Measurements from ENCODE around the gene PKD1. TPM values are rescaled to one million over a fixed set of nuclear protein-coding genes. Genes with fewer than 3 reads are reported as not detected.

PKD1 gene
- total RNA-seq, 2 donors from 2014 or later, result 205 to 349 TPM

- Histone ChIP-seq H3K27me3 (replicated peaks; ENCODE audit: insufficient read depth) (no peaks in the 10 kb centered on the region), H3K9me3 (no peaks in the 10 kb centered on the region), H3K27ac (peak overlapping the region; percentile 66 to 86), H3K4me3 (no peak overlapping the region), H3K36me3 (no peaks in the 10 kb centered on the region), H3K4me1 (replicated peaks) (peaks cover 35% of the 10 kb centered on the region)
- no peak for DNase-seq (ENCODE audit: low spot score)
- 77% methylated on average over 16 of the region's 24 CpGs for WGBS
- intact Hi-C loops (cut with DNase I), result no loop called here
- TF ChIP-seq POLR2A (IDR thresholded peaks at IDR 0.05) (no peak), POLR2AphosphoS5 (IDR thresholded peaks at IDR 0.05) (no peak)
- TF ChIP-seq, protein P1, sequence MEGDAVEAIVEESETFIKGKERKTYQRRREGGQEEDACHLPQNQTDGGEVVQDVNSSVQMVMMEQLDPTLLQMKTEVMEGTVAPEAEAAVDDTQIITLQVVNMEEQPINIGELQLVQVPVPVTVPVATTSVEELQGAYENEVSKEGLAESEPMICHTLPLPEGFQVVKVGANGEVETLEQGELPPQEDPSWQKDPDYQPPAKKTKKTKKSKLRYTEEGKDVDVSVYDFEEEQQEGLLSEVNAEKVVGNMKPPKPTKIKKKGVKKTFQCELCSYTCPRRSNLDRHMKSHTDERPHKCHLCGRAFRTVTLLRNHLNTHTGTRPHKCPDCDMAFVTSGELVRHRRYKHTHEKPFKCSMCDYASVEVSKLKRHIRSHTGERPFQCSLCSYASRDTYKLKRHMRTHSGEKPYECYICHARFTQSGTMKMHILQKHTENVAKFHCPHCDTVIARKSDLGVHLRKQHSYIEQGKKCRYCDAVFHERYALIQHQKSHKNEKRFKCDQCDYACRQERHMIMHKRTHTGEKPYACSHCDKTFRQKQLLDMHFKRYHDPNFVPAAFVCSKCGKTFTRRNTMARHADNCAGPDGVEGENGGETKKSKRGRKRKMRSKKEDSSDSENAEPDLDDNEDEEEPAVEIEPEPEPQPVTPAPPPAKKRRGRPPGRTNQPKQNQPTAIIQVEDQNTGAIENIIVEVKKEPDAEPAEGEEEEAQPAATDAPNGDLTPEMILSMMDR (IDR thresholded peaks at IDR 0.05), result no peak
These were observed 95.5 kb downstream of the PKD1 start for GRCh38 chr16:2040041-2040786.

DNA sequence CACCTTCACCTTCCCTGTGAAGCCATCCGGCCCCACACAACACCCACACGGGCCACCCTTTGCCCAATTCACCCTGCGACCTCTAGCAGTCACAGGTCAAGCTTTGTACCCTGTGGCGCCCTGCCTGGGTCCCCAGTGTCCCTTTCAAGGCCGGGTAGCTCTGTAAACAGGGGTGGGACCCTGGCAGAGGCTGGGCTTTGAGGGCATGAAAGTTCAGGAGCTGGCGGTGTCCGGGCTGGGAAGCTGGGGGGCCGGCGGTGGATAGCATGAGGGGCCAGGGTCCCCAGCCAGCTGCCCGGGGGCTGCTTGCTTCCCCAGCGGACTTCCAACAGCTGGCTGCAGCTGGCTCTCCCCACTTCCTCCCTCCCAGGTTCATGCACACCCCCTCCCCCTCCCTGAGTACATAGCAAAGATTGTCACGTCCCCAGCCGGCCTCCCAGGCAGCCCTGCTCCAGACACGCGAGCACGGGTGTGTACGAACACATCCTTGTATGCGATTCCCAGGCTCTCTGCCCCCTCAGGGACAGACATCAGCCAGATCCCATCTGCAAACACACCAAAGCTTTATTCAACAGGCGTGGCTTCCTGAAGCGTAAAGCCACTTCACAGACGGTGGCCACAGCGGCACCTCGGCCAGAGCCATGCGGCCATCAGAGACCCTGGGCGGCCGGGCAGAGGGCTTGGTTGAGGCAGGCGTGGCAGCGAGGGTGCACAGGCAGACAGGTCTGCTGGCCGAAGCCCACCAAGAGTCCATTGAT is 96.2 kb downstream of the PKD1 start:
- Histone ChIP-seq H3K27me3 (replicated peaks; ENCODE audit: insufficient read depth) (no peaks in the 10 kb centered on the region), H3K27ac (peak overlapping the region; percentile 66 to 86), H3K4me1 (replicated peaks) (peaks cover 41% of the 10 kb centered on the region), H3K4me3 (no peak overlapping the region), H3K36me3 (no peaks in the 10 kb centered on the region), H3K9me3 (no peaks in the 10 kb centered on the region)
- peak; percentile 86 for DNase-seq (ENCODE audit: low spot score)
- 40% methylated on average over 29 of the region's 29 CpGs for WGBS
- no peak for TF ChIP-seq POLR2A (IDR thresholded peaks at IDR 0.05)
- TF ChIP-seq, protein P1 (IDR thresholded peaks at IDR 0.05), result no peak
- TF ChIP-seq POLR2AphosphoS5 (IDR thresholded peaks at IDR 0.05), result peak; percentile 87
- intact Hi-C loops (cut with DNase I), result no loop called here

MicroRNAs encoded within 50 kb of the gene (microRNA counts, 767-probe panel; counts per million panel counts)
- microRNA hsa-miR-1225-3p (431 to 1,721 counts per million in 2 donors), microRNA hsa-miR-1225-5p (0 to 431 counts per million in 2 donors), microRNA hsa-miR-3180 (268 to 431 counts per million in 2 donors), microRNA hsa-miR-4516 (431 to 3,441 counts per million in 2 donors)

Small RNA genes within 50 kb of the gene (microRNA-seq; reads per million reads assigned to microRNA genes)
- 1.6 reads per million, percentile 21 among the genes with 10 or more reads in this experiment for gene MIR1225
- not detected for gene MIR3180-5
- gene MIR4516, result not detected
- gene MIR6511B1, result not detected

Small RNA genes within 50 kb of the gene (small RNA-seq; reads per million reads assigned to genes)
- gene MIR1225, result 0 to 0.93 reads per million in 2 donors
- 0 reads per million in 2 donors for gene MIR3180-5
- 0 reads per million in 2 donors for gene MIR4516
- 0 reads per million in 2 donors for gene RF00019
- gene SNORD60, result 0 reads per million in 2 donors

Other genes starting within 250 kb of the PKD1 start
- gene HS3ST6, start 217.5 kb downstream of the PKD1 start, total RNA-seq, result under 1 TPM; 0.77 to 0.91 TPM
- 10 to 100 TPM; 11.0 to 12.4 TPM for gene MSRB1, start 192.7 kb downstream of the PKD1 start, total RNA-seq
- under 1 TPM; 0.51 to 0.82 TPM for gene RPL3L, start 181.2 kb downstream of the PKD1 start, total RNA-seq
- gene NDUFB10, start 176.4 kb downstream of the PKD1 start, total RNA-seq, result 100 to 1,000 TPM; 172 to 333 TPM
- gene RPS2, start 171.1 kb downstream of the PKD1 start, total RNA-seq, result 1,000 to 10,000 TPM; 2,046 to 2,467 TPM
- 1 to 10 TPM in 1 of 2 donors, not detected in 1; 7.2 TPM for gene RNF151, start 169.0 kb downstream of the PKD1 start, total RNA-seq
- gene TBL3, start 163.8 kb downstream of the PKD1 start, total RNA-seq, result 10 to 100 TPM; 54.3 to 57.1 TPM
- gene NOXO1, start 154.4 kb downstream of the PKD1 start, total RNA-seq, result 1 to 10 TPM in 1 of 2 donors, under 1 TPM in 1; 0.32 to 5.0 TPM
- gene GFER, start 151.7 kb downstream of the PKD1 start, total RNA-seq, result 10 to 100 TPM; 21.1 to 26.6 TPM
- gene SYNGR3, start 145.9 kb downstream of the PKD1 start, total RNA-seq, result 10 to 100 TPM in 1 of 2 donors, 1 to 10 TPM in 1; 4.0 to 16.1 TPM
- gene ZNF598, start 126.1 kb downstream of the PKD1 start, total RNA-seq, result 10 to 100 TPM; 30.7 to 74.3 TPM
- 1 to 10 TPM; 1.8 to 3.6 TPM for gene NPW, start 116.1 kb downstream of the PKD1 start, total RNA-seq
- 100 to 1,000 TPM; 118 to 170 TPM for gene NHERF2, start 109.0 kb downstream of the PKD1 start, total RNA-seq
- 10 to 100 TPM; 16.4 to 24.9 TPM for gene NTHL1, start 88.1 kb downstream of the PKD1 start, total RNA-seq
- 100 to 1,000 TPM in 1 of 2 donors, 10 to 100 TPM in 1; 86.3 to 168 TPM for gene TSC2, start 87.9 kb downstream of the PKD1 start, total RNA-seq
- gene RAB26, start 12.7 kb upstream of the PKD1 start, total RNA-seq, result 1 to 10 TPM; 1.8 to 5.1 TPM
- gene TRAF7, start 19.9 kb upstream of the PKD1 start, total RNA-seq, result 10 to 100 TPM; 40.0 to 51.5 TPM
- 1 to 10 TPM in 1 of 2 donors, under 1 TPM in 1; 0.77 to 5.3 TPM for gene CASKIN1, start 60.7 kb upstream of the PKD1 start, total RNA-seq
- gene MLST8, start 69.6 kb upstream of the PKD1 start, total RNA-seq, result 100 to 1,000 TPM in 1 of 2 donors, 10 to 100 TPM in 1; 55.9 to 110 TPM
- gene BRICD5, start 75.0 kb upstream of the PKD1 start, total RNA-seq, result 10 to 100 TPM; 18.4 to 26.2 TPM
- 10 to 100 TPM; 12.7 to 23.7 TPM for gene PGP, start 78.9 kb upstream of the PKD1 start, total RNA-seq
- gene E4F1, start 87.7 kb upstream of the PKD1 start, total RNA-seq, result 10 to 100 TPM; 38.7 to 69.1 TPM
- 1 to 10 TPM in 1 of 2 donors, under 1 TPM in 1; 0.77 to 4.6 TPM for gene DNASE1L2, start 100.5 kb upstream of the PKD1 start, total RNA-seq
- 10 to 100 TPM; 48.5 to 87.0 TPM for gene ECI1, start 115.7 kb upstream of the PKD1 start, total RNA-seq
- 100 to 1,000 TPM; 163 to 241 TPM for gene RNPS1, start 132.2 kb upstream of the PKD1 start, total RNA-seq
- 10 to 100 TPM in 1 of 2 donors, 1 to 10 TPM in 1; 8.2 to 24.7 TPM for gene ABCA3, start 204.8 kb upstream of the PKD1 start, total RNA-seq